ENCODE data around the gene CCNT2.

DNA sequence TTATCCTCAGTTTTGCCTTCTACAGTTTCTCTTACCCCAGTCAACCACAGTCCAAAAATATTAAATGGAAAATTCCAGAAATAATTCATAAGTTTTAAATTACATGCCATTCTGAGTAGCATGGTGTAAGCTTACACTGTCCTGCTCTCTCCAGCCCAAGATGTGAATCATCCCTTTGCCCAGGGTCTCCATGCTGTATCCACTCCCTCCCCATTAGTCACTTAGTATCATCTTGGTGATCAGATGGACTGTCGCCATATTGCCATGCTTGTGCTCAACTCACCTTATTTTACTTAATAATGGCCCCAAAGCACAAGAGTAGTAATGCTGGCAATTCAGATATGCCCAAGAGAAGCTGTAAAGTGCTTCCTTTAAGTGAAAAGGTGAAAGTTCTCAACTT lies 18.5 kb upstream of the CCNT2 start:
- TF ChIP-seq, protein P1, sequence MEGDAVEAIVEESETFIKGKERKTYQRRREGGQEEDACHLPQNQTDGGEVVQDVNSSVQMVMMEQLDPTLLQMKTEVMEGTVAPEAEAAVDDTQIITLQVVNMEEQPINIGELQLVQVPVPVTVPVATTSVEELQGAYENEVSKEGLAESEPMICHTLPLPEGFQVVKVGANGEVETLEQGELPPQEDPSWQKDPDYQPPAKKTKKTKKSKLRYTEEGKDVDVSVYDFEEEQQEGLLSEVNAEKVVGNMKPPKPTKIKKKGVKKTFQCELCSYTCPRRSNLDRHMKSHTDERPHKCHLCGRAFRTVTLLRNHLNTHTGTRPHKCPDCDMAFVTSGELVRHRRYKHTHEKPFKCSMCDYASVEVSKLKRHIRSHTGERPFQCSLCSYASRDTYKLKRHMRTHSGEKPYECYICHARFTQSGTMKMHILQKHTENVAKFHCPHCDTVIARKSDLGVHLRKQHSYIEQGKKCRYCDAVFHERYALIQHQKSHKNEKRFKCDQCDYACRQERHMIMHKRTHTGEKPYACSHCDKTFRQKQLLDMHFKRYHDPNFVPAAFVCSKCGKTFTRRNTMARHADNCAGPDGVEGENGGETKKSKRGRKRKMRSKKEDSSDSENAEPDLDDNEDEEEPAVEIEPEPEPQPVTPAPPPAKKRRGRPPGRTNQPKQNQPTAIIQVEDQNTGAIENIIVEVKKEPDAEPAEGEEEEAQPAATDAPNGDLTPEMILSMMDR (IDR thresholded peaks at IDR 0.05) = no peak
- no peak for TF ChIP-seq POLR2A (IDR thresholded peaks at IDR 0.05)
